Immature natural killer cell (primary cell): ENCODE data around the gene FNDC5. TPM values are rescaled to one million over a fixed set of nuclear protein-coding genes. Genes with fewer than 3 reads are reported as not detected.

Experiments used
- DNase-seq, 3 donors: peaks; one replicate each; pipeline ENCODE4 v3.0.0; 2022; ENCODE audit warnings: mixed read lengths in 1 of 3
- H3K27ac Mint-ChIP-seq, 6 donors: one replicate each; pipeline ENCODE4 v1.8.0; 2020; ENCODE audit warnings: mixed read lengths in 6 of 6, mild to moderate bottlenecking in 5 of 6, inconsistent platforms in 4 of 6, moderate library complexity in 3 of 6
- H3K27me3 Mint-ChIP-seq, 3 donors: one replicate each; pipeline ENCODE4 v1.8.0; 2020 to 2021; ENCODE audit warnings: low read depth in 3 of 3, mild to moderate bottlenecking in 3 of 3, mixed read lengths in 3 of 3, moderate library complexity in 3 of 3, inconsistent platforms in 1 of 3
- H3K36me3 Mint-ChIP-seq, 3 donors: one replicate each; pipeline ENCODE4 v1.8.0; 2020; ENCODE audit warnings: mixed read lengths in 3 of 3, inconsistent platforms in 2 of 3, mild to moderate bottlenecking in 2 of 3
- H3K4me1 Mint-ChIP-seq, 2 donors: one replicate each; pipeline ENCODE4 v1.8.0; 2020; ENCODE audit warnings: inconsistent platforms in 2 of 2, mild to moderate bottlenecking in 2 of 2, mixed read lengths in 2 of 2, moderate library complexity in 1 of 2
- H3K4me3 Mint-ChIP-seq, 5 donors: one replicate each; pipeline ENCODE4 v1.8.0; 2020; ENCODE audit warnings: mild to moderate bottlenecking in 5 of 5, mixed read lengths in 5 of 5, inconsistent platforms in 3 of 5, moderate library complexity in 3 of 5
- H3K9me3 Mint-ChIP-seq, 6 donors: one replicate each; pipeline ENCODE4 v1.8.0; 2020; ENCODE audit warnings: mild to moderate bottlenecking in 6 of 6, mixed read lengths in 6 of 6, inconsistent platforms in 4 of 6, moderate library complexity in 3 of 6
- polyA plus RNA-seq, 3 donors: library from polyadenylated mRNA; unstranded; fragments of 300-500 nt; fragmentation: Illumina TruSeq; gene quantifications; one replicate each; pipeline ENCODE4 v1.2.3, GENCODE V29; 2021

The FNDC5 gene
- polyA plus RNA-seq, 3 donors from 2014 or later: not detected

DNA sequence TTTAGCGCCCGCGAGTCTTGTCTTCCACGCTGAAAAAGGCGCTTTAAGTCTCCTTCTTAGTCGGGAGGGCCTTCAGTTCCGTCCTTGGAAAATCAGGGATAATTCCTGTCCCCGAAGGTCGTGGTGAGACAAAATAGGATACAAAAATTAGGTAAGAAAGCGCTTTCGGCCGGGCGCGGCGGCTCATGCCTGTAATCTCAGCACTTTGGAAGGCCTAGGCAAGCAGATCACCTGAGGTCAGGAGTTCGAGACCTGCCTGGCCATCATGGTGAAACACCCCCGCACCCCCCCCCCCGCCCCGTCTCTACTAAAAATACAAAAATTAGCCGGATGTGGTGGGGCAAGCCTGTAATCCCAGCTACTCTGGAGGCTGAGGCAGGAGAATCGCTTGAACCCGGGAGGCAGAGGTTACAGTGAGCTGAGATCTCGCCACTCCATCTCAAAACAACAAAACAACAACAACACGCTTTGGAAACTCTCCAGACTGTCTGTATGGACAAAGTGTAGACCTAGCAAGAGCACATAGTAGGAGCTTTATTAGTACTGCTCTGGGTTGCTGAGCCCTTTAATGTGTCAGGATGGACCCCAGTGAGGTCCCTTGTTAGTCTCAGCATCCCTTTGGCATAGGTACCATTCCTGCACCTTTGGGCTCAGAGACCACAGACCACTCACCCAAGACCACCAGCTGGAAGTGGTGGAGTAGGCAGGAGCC, 31.3 kb upstream of the FNDC5 start:
- Mint-ChIP-seq H3K4me3 (peak overlapping the region; percentile 76 to 80 (median 79)), H3K27me3 (peaks cover 7 to 19% (median 10%) of the 10 kb centered on the region in 3 donors), H3K9me3 (peaks cover 0 to 5% (median 0%) of the 10 kb centered on the region in 6 donors), H3K27ac (no peak overlapping the region), H3K36me3 (no peaks in the 10 kb centered on the region), H3K4me1 (peaks cover 11 to 14% of the 10 kb centered on the region in 2 donors)
- DNase-seq: no peak

DNA sequence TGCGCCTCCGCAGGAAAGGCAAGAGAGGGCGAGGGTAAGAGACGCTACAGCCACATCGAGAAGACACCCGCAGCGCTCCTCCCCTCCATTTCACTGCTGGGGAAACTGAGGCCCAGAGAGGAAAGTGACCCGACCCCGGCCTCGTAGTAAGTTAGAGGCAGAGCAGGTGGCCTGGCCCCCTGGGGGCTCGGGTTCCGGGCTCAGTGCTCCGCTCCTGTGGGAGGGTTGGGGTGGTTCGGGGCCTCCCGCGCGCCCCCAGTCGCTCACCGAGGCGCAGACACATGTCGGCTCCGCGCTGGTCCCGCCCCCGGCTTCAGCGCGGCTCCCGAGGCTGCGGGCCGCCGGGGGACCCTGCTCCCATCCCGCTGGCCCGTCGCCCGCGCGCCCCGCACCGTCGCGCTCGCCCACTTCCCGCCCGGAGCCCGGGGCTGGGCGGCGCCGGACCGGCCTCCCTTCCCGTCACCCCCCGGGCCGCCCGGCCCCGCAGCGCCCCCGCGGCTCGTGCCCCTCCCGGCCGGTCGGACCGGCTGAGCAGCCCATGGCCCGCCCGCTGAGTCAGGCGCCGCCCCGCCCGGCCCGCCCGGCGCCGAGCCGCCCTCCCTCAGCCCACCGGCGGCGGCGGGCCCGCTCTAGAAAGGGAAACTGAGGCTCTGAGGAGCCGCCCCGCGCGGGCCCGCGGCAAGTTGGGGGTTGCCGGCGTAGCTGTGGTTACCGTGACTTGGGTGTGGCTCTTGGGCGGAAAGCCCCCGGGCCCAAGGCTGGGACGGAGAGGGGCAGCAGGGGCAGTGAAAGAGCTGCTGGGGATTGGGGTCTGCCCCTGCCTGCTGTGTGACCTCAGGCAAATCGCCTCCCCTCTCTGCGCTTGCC, 30.5 kb upstream of the FNDC5 start, which contains the start of gene TMEM54:
TMEM54 (minus strand) TSS at position 434 of the 867 bp plus-strand sequence; CDS start at position 283, 151 bp downstream.
- no peaks in the 10 kb centered on the region for H3K36me3 Mint-ChIP-seq
- H3K4me3 Mint-ChIP-seq: peak within 1 kb of the TSS; percentile 76 to 80 (median 79)
- peak in 2 of 3 donors; percentile 14 to 15 for DNase-seq
- peaks cover 7 to 19% (median 10%) of the 10 kb centered on the region in 3 donors for H3K27me3 Mint-ChIP-seq
- peaks cover 0 to 5% (median 0%) of the 10 kb centered on the region in 6 donors for H3K9me3 Mint-ChIP-seq
- H3K27ac Mint-ChIP-seq: no peak within 1 kb of the TSS
- peaks cover 11 to 14% of the 10 kb centered on the region in 2 donors for H3K4me1 Mint-ChIP-seq

DNA sequence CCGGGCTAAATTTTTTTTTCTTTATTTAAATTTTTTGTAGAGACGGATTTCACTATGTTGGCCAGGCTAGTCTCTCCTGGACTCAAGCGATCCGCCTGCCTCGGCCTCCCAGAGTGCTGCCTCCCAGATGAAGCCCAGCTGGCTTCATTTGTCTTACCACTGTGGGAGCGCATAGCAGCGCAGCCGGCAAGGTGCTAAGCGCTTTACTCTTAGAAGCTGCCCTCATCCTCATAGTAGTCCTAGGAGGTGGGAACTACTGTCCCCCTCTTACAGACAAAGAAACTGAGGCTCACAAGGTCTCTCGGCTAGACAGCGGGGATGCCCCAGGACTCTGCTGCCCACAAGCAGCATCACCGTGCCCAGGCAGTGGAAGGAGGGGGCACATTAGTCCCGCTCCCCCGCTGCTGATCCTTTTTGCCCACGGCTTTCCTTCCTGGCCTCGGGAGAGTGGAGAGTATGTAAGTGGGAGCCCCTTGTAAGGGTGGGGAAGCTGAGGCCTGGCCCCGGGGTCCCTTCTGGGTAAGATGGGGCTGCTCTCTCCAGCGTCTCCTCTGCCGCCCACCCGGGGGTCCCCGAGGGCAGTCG, 29.8 kb upstream of the FNDC5 start:
- H3K27me3 Mint-ChIP-seq: peaks cover 7 to 16% (median 14%) of the 10 kb centered on the region in 3 donors
- no peak overlapping the region for H3K27ac Mint-ChIP-seq
- H3K4me1 Mint-ChIP-seq: peaks cover 11 to 14% of the 10 kb centered on the region in 2 donors

DNA sequence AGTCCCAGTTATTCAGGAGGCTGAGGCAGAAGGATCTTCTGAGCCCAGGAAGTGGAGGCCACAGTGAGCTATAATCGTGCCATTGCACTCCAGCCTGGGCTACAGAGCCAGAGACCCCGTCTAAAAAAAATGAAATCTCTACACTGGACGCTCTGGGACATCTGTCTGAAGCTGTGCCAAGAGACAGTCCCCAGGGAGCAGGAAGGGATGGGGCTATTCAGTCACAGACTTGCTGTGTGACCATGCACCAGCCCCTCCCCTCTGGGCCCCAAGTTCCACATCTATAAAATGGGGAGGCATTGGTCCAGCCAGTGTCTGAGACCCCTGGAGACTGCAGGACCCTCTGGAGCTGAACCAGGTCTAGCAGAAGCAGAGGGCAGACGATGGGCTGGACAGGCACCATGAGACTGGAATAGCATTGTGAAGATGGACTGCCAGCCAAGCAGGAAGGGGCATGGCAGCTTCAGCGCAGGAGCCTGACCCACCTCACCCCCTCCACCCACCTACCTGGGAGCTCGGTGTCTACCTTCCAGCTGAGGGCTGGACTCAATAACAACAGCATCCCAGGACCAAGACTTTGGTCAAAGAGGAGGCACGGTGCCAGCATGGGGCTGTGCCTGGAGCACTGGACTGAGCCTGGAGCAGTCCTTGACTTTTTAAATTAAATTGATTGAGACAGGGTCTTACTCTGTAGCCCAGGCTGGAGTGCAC, 29.0 kb upstream of the FNDC5 start:
- no peaks in the 10 kb centered on the region for H3K36me3 Mint-ChIP-seq
- H3K27me3 Mint-ChIP-seq: peaks cover 7 to 14% (median 14%) of the 10 kb centered on the region in 3 donors
- no peak for DNase-seq
- H3K9me3 Mint-ChIP-seq: peaks cover 0 to 5% (median 0%) of the 10 kb centered on the region in 6 donors
- H3K4me3 Mint-ChIP-seq: peak overlapping the region in 4 of 5 donors; percentile 17 to 70 (median 46)
- peaks cover 11 to 14% of the 10 kb centered on the region in 2 donors for H3K4me1 Mint-ChIP-seq
- H3K27ac Mint-ChIP-seq: no peak overlapping the region

More for the DNA sequence above, 29.8 kb upstream of the FNDC5 start:
- Mint-ChIP-seq H3K4me3 (peak overlapping the region; percentile 58 to 70 (median 63)), H3K9me3 (peaks cover 0 to 5% (median 0%) of the 10 kb centered on the region in 6 donors), H3K36me3 (no peaks in the 10 kb centered on the region)
- DNase-seq: no peak

DNA sequence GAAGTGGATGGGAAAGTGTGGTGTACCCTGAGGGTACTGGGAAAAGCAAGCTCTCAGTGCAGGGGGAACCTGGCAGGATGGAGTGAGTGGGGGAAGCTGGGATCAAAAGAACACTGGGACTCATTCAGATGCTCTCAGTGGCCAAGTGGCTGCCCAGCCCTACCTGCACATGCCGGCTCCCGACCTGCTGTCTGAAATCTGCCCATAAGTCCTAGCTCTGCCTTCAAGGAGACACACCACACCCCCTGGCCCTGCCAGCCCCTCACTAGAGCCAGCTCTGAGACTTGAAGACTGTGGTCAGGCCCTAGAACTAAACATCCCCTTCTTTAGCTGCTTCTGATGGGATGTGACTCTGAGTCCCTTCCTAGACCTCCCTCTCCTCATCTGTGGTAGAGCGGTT, 28.2 kb upstream of the FNDC5 start:
- Mint-ChIP-seq H3K4me3 (peak overlapping the region in 3 of 5 donors; percentile 14 to 40 (median 24)), H3K9me3 (peaks cover 0 to 5% (median 0%) of the 10 kb centered on the region in 6 donors), H3K27me3 (peaks cover 4 to 14% (median 12%) of the 10 kb centered on the region in 3 donors)

DNA sequence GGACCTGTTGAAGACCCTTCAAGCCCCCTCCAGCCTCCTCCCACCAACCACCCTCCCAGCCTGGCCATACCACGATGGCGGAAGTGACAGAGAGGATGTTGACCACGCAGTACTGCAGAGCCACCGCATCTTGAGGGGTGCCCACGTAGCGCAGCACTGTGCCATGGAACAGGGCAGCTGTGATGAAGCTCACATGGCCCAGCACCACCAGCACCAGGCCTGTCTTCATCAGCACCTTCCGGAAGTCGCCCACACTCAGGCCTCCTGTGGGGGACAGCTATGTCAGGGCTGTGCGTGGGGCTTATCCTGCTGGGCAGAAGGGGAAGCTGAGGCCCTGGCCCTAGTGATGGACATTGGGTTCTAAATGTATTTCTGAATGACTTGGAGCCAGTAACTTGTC, 27.3 kb upstream of the FNDC5 start:
- Mint-ChIP-seq H3K27me3 (peaks cover 8 to 12% (median 12%) of the 10 kb centered on the region in 3 donors), H3K4me3 (no peak overlapping the region), H3K36me3 (no peaks in the 10 kb centered on the region), H3K27ac (no peak overlapping the region), H3K9me3 (peaks cover 0 to 5% (median 0%) of the 10 kb centered on the region in 6 donors), H3K4me1 (peaks cover 11 to 14% of the 10 kb centered on the region in 2 donors)
- no peak for DNase-seq

More for the DNA sequence above, 28.2 kb upstream of the FNDC5 start:
- DNase-seq: no peak
- no peak overlapping the region for H3K27ac Mint-ChIP-seq
- no peaks in the 10 kb centered on the region for H3K36me3 Mint-ChIP-seq
- peaks cover 11 to 14% of the 10 kb centered on the region in 2 donors for H3K4me1 Mint-ChIP-seq

DNA sequence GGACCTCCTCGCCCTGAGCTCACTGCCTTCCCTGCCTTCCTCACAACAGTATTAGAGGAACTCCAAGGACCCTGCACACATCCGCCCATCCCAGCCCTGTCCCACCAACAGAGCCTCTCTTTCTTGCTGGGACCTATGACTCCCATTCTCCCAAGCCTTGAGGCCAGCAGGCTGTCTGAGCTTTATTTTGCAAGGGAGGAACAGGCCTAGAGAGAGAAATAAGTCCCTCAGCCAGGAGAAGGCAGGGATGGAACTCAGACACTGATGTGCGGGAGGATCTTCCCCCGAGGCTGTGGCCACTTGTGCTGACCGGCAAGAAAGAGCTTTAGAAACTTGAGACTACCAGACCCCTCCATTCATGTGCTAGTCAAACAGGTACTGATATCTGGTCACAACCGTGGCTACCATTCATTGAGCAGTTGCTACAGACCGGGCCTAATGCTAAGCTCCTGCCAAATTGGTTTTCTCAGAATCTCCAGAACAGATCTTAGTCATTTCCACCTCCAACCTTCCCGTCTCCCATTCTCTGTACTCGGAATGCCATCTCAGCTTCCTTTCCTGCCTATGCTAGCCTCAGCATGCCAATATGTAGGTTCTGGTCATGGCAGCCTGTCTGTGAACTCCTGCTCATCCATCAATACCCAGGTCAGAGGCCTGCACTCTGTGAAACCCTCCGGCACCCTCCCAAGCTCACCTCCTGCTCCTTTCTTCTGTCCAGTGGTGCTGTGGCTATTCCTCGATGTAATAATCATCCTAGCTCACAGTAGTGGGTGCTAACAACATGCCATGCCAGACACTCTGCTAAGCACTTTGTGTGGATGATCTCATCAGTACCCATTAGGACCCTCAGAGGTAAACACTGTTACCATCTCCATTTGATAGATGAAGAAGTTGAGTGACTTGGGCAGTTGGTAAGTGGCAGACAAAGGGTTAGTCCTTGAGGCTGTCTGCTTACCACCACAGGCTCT, 26.7 kb upstream of the FNDC5 start:
- DNase-seq: no peak
- no peak overlapping the region for H3K27ac Mint-ChIP-seq
- peaks cover 0 to 2% (median 0%) of the 10 kb centered on the region in 6 donors for H3K9me3 Mint-ChIP-seq
- peaks cover 12 to 13% of the 10 kb centered on the region in 2 donors for H3K4me1 Mint-ChIP-seq
- H3K27me3 Mint-ChIP-seq: peaks cover 12 to 14% (median 12%) of the 10 kb centered on the region in 3 donors
- H3K4me3 Mint-ChIP-seq: no peak overlapping the region
- H3K36me3 Mint-ChIP-seq: no peaks in the 10 kb centered on the region

DNA sequence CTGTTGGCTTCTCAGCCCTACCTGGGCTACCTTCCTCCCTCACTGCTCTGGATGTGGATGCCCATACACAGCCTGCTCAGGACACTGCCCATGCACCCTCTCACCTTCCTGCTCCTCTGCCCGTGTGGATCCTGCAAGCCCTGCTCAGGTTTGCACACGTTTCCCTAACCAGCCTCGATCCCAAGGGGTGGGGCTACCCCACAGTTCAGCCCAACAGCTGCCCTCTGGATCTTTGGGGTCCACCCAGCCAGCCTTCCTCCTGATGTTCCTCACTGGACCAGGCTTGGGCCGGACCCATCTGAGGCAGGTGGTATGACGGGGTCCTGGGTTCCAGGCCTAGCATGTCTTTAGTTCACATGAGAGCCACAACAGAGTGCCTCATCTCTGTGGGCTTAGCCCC, 25.7 kb upstream of the FNDC5 start:
- Mint-ChIP-seq H3K4me3 (no peak overlapping the region), H3K36me3 (no peaks in the 10 kb centered on the region), H3K9me3 (no peaks in the 10 kb centered on the region), H3K27me3 (peaks cover 10 to 20% (median 16%) of the 10 kb centered on the region in 3 donors), H3K4me1 (peaks cover 11 to 12% of the 10 kb centered on the region in 2 donors), H3K27ac (no peak overlapping the region)
- DNase-seq: no peak

DNA sequence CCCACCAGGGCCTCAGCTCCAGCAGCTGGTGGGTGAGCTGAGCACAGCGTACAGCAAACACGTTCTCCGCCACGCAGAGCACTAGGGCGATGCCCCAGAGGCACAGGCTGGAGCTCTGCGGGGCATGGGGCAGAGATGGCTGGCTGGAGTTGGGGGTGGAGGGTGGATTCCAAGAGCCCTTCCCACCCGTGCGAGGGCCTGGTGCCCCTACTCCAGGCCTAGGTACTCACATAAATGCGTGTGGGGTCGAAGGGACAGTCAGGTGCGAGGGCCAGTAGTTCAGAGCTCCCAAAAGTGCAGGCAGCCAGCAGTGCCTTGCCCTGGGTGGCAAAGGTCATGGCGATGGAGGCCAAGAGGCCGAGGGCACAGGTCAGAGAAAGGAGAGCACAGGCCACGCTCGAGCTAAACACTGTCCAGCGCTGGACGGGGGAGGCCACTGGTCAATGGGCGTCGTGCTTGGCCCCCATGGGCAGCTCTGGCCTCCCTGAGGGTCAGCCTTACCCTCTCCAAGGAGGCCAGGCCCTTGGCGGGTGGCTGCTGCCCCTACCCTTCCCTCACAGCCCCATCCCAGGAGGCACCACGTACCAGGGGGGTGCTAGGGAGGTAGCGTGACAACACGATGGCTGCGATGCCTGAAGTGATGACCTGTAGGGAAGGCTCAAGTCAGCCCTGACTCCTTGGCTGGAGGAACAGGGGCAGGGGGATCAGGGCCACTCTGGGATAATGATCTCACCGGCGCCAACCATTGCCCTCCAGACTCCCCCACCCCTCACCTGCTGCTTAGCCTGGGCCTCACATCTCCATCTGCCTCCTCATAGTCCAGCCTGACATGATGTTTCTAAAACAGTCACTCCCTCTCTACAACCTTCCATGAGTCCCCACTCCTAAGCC, 24.9 kb upstream of the FNDC5 start:
- no peak overlapping the region for H3K27ac Mint-ChIP-seq
- H3K4me1 Mint-ChIP-seq: peaks cover 9 to 10% of the 10 kb centered on the region in 2 donors

DNA sequence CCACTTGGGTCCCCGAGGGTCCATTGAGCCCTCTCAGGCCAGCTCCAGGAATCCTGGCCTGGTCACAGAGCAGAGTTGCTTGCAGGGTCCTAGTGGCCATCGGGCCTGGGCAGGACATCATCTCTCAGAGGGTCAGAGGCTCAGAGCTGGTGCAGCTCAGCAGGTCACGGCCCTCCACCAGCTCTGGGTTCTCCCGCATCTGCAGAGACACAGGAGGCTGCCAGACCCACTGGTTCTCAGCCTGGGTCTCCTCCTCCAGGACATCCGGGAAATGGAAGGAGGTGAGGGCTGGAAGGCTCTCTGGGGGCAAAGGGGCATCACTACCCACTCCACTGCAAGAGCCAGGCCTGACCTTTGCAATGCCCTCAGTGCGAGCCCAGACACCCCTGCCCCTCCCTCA, 24.0 kb upstream of the FNDC5 start:
- H3K27ac Mint-ChIP-seq: no peak overlapping the region
- no peak for DNase-seq
- no peak overlapping the region for H3K4me3 Mint-ChIP-seq
- H3K9me3 Mint-ChIP-seq: no peaks in the 10 kb centered on the region
- H3K4me1 Mint-ChIP-seq: peaks cover 7 to 10% of the 10 kb centered on the region in 2 donors
- H3K27me3 Mint-ChIP-seq: peaks cover 12 to 24% (median 14%) of the 10 kb centered on the region in 3 donors
- H3K36me3 Mint-ChIP-seq: no peaks in the 10 kb centered on the region

More for the DNA sequence above, 24.9 kb upstream of the FNDC5 start:
- H3K36me3 Mint-ChIP-seq: no peaks in the 10 kb centered on the region
- H3K4me3 Mint-ChIP-seq: peak overlapping the region in 1 of 5 donors; percentile 34
- no peak for DNase-seq
- H3K27me3 Mint-ChIP-seq: peaks cover 12 to 25% (median 16%) of the 10 kb centered on the region in 3 donors
- no peaks in the 10 kb centered on the region for H3K9me3 Mint-ChIP-seq

DNA sequence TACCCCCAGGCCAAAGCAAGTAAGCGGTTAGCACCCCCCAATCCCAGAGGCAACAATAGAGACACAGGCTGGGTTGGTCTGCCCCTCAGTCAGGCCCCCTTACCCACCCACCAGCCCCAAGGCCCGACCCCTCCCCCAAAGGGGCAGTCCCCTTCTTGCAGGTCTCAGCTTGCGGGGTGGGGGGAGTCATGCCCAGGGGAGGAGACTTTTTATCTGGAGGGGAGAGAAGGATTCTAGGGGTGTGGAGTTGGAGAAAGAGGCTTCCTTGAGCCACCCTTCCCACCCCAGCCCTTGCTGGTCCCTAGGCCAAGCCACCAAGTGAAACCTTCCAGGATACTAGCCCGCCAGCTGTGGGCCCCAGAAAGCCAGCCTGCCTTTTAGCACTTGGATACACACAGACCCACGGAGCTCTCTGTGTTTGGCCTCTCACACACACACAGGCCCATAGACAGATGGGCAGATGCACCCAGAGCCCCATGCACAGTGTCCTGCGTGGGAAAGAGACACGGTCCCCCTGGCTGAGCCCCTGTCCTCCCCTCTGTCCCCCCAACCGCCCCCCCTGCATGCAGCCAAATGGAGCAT, 23.4 kb upstream of the FNDC5 start:
- Mint-ChIP-seq H3K9me3 (no peaks in the 10 kb centered on the region), H3K27me3 (peaks cover 12 to 29% (median 14%) of the 10 kb centered on the region in 3 donors), H3K4me1 (peaks cover 7 to 10% of the 10 kb centered on the region in 2 donors), H3K4me3 (peak overlapping the region in 3 of 5 donors; percentile 58 to 74 (median 63)), H3K36me3 (no peaks in the 10 kb centered on the region), H3K27ac (no peak overlapping the region)
- no peak for DNase-seq
